WERI-Rb-1 (cell line): Measurements from ENCODE around the gene POLR2B.
"Not testable (repeated sequence)": the region's sequence is repeated elsewhere in the genome, so short reads cannot be mapped to it uniquely, and the experiment has no call there.

ENCODE experiments used
- DNase-seq: peaks from one replicate; pipeline ENCODE4 v3.0.0-alpha.2; 2020
- H3K27ac ChIP-seq: fragments of 250-450 bp; sonication (Bioruptor Pico); 2 replicates; pipeline ENCODE4 v1.5.1; 2020; ENCODE audit warnings: mild to moderate bottlenecking, moderate library complexity
- H3K27me3 ChIP-seq: fragments of 250-450 bp; sonication (Bioruptor Pico); 2 replicates; pipeline ENCODE4 v1.5.1; 2021; ENCODE audit warnings: mild to moderate bottlenecking, low read depth, moderate library complexity; ENCODE audit not compliant: insufficient read depth, severe bottlenecking
- H3K36me3 ChIP-seq: fragments of 250-450 bp; sonication (Bioruptor Pico); 2 replicates; pipeline ENCODE4 v1.5.1; 2020; ENCODE audit warnings: mild to moderate bottlenecking, moderate library complexity
- H3K4me3 ChIP-seq: 2 replicates; pipeline ENCODE4 v1.5.1; 2011; ENCODE audit warnings: low read depth, mild to moderate bottlenecking, control low read depth, low read length
- H3K9me3 ChIP-seq: fragments of 250-450 bp; sonication (Bioruptor Pico); 2 replicates; pipeline ENCODE4 v1.5.1; 2021; ENCODE audit warnings: mild to moderate bottlenecking, moderate library complexity; ENCODE audit not compliant: severe bottlenecking
- TF ChIP-seq, protein P1 (sequence below): IDR thresholded peaks from 2 replicates; pipeline ENCODE4 v1.5.1; 2011; ENCODE audit warnings: low read depth, mild to moderate bottlenecking, control low read depth, inconsistent platforms, low read length

The POLR2B gene

DNA sequence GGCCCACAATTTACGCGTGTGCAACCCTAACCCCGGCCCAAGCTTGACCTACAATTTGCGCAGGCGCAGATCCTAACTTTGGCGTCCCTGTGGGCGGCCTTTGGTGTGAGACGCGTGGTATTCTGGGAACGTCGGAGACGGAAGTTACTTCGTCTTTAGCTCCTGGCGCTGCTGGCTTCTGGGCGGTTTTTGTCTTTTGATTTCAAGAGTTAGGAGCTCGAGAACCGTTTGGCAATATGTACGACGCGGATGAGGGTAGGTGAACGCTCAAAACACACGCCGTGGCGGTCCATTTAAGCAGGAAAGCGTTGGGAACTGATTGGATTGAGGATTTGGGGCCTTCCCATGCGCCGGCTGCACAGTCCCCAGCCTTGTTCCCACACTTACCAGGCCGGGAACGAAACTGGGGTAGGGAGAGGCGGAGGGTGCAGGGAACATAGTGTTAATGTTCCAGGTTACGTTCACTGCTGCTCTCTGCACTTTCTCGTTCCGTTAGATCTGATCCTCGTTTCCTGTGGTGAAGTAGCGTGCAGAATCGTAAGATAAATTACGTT is at the start of gene POLR2B:
Gene POLR2B, plus strand, starts transcription at position 147 of the 554 bp plus-strand sequence. Its CDS starts 90 bp downstream, at position 237.
- Histone ChIP-seq H3K4me3 (peak within 1 kb of the TSS; percentile 97), H3K36me3 (peaks cover 35% of the 10 kb centered on the region), H3K9me3 (no peaks in the 10 kb centered on the region), H3K27ac (peak within 1 kb of the TSS; percentile 91), H3K27me3 (no peaks in the 10 kb centered on the region)
- DNase-seq = peak; percentile 96
- TF ChIP-seq, protein P1, sequence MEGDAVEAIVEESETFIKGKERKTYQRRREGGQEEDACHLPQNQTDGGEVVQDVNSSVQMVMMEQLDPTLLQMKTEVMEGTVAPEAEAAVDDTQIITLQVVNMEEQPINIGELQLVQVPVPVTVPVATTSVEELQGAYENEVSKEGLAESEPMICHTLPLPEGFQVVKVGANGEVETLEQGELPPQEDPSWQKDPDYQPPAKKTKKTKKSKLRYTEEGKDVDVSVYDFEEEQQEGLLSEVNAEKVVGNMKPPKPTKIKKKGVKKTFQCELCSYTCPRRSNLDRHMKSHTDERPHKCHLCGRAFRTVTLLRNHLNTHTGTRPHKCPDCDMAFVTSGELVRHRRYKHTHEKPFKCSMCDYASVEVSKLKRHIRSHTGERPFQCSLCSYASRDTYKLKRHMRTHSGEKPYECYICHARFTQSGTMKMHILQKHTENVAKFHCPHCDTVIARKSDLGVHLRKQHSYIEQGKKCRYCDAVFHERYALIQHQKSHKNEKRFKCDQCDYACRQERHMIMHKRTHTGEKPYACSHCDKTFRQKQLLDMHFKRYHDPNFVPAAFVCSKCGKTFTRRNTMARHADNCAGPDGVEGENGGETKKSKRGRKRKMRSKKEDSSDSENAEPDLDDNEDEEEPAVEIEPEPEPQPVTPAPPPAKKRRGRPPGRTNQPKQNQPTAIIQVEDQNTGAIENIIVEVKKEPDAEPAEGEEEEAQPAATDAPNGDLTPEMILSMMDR = no peak

GRCh38 chr4:56930638-56931037 is 48.1 kb upstream of the POLR2B start:
- no peak for DNase-seq
- Histone ChIP-seq H3K27ac (no peak overlapping the region), H3K27me3 (no peaks in the 10 kb centered on the region), H3K4me3 (no peak overlapping the region), H3K9me3 (no peaks in the 10 kb centered on the region), H3K36me3 (peaks cover 2% of the 10 kb centered on the region)
- TF ChIP-seq, protein P1 = no peak

DNA sequence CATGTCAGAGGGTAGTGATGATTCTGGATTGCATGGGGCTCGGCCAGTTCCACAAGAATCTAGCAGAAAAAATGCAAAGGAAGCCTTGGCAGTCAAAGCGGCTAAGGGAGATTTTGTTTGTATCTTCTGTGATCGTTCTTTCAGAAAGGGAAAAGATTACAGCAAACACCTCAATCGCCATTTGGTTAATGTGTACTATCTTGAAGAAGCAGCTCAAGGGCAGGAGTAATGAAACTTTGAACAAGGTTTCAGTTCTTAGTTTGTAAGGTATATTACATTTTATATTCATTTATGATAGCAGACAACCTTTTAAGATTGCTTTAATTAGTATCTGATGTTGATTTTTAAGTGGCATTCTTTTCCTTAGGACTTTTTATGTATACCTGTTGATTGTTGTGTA is 46.8 kb upstream of the POLR2B start:
- Histone ChIP-seq H3K4me3 (no peak overlapping the region), H3K36me3 (peaks cover 2% of the 10 kb centered on the region), H3K27ac (no peak overlapping the region), H3K27me3 (no peaks in the 10 kb centered on the region), H3K9me3 (no peaks in the 10 kb centered on the region)
- DNase-seq = no peak
- TF ChIP-seq, protein P1 = no peak

GRCh38 chr4:56937262-56937661 is 41.4 kb upstream of the POLR2B start:
- Histone ChIP-seq H3K27me3 (no peaks in the 10 kb centered on the region), H3K4me3 (no peak overlapping the region), H3K9me3 (no peaks in the 10 kb centered on the region), H3K27ac (no peak overlapping the region), H3K36me3 (no peaks in the 10 kb centered on the region; the same call in 1 of the 2 replicates)
- TF ChIP-seq, protein P1 = no peak
- no peak for DNase-seq

GRCh38 chr4:56939826-56940225 is 38.9 kb upstream of the POLR2B start:
- H3K4me3 ChIP-seq, DNase-seq, H3K36me3 ChIP-seq, H3K27me3 ChIP-seq, H3K27ac ChIP-seq, H3K9me3 ChIP-seq: not testable (repeated sequence)

DNA sequence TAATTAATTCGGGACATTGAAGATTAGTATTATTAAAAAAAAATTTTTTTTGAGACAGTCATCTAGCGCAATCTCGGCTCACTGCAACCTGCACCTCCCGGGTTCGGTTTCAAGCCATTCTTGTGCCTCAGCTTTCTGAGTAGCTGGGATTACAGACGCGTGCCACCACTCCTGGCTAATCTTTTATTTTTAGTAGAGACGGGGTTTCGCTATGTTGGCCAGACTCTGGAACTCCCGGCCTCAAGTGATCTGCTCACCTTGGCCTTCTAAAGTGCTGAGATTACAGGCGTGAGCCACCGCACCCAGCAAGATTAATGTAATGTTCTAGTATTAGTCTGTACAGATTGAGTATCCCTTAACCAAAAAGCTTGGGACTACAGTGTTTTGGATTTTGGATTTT is 38.3 kb upstream of the POLR2B start:
- Histone ChIP-seq H3K27ac (no peak overlapping the region), H3K4me3 (no peak overlapping the region), H3K27me3 (no peaks in the 10 kb centered on the region), H3K9me3 (no peaks in the 10 kb centered on the region), H3K36me3 (no peaks in the 10 kb centered on the region)
- TF ChIP-seq, protein P1 = no peak
- DNase-seq = no peak
